ENCODE data around the gene LRP5.
"Not testable (repeated sequence)": the region's sequence is repeated elsewhere in the genome, so short reads cannot be mapped to it uniquely, and the experiment has no call there.

The LRP5 gene

DNA sequence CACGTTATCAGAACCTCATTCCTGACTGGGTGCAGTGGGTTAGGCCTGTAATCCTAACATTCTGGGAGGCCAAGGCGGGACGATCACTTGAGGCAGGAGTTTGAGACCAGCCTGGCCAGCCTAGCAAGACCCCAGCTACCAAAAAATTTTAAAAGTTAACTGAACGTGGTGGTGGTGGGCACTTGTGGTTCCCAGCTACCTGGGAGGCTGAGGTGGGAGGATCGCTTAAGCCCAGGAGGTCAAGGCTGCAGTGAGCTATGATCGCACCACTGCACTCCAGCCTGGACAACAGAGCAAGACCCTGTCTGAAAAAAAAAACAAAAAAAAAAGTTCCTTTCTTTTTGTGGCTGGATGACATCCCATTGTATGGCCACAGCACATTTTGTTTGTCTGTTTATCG is 80.4 kb downstream of the LRP5 start:
- DNase-seq (ENCODE audit: low spot score), result no peak

DNA sequence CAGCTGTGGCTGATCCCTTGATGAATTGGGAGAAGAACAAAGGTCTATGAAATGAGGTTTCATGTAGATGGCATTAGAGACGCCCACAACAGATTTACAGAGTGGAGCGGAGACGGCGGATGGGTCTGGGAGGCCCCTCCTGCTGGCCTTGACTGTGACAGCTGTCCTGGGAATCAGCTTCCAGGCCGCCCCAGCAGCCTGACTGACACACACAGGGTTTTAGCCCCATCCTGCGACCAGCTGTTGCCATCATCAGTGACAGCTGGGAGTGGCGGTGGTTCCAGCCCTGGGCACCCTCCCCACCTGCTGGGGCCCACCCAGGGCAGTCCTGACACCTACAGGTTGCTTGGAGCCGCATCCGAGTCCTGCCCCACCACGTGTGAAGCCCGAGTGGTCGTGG is 84.1 kb downstream of the LRP5 start:
- DNase-seq (ENCODE audit: low spot score), result peak; percentile 90

DNA sequence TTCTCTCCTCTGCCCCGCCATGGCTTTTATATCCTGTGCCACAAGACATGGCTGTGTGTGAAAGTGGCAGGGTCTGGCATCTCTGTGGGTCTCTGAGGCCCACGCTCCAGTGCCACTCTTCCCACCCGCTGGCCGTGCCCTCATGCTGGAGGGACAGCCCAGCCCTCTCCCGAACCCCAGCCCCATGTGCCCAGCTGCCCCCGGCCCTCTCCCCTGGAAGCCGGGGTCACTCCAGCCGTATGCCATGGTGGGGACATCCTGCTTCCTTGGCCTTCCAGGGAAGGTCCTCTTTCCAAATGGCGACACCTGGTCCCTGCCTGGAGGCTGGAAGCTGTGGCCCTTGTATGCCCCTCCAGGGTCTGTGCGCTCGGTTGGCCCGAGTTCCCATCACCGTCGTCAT is 84.9 kb downstream of the LRP5 start:
- no peak for DNase-seq (ENCODE audit: low spot score)

DNA sequence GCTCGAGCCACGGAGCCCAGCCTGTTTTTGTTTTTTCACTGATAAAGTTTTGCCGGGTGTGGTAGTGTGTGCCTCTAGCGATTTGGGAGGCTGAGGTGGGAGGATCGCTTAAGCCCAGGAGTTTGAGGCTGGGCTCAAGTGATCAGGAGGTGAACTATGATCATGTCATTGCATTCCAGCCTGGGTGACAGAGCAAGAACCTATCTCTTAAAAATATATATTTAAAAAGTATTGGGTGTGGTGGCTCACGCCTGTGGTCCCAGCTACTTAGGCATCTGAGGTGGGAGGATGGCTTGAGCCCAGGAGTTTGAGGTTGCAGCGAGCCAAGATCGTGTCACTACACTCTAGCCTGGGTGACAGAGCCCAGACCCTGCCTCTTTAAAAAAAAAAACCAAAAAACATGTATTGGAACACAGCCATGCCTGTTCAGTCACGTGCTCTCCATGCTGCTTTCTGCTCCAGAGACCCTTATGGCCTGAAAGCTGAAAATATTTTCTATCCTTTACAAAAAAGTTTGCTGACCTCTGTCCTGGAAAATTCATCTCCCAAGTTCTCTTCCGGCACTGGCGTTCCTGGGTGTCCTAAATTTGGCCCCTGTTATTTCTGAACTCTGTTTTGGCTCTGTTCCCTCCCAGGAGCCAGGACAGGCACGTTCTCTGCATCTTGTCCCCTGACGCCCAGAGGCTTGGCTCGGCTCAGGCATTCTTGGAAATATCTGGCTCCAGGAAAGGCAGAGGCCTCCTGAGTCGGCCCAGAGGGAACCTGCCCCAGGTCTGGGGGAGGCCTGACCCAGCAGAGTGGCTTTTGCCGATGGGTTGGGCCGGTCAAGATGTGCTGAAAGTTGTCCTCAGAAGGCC is 86.8 kb downstream of the LRP5 start:
- no peak for DNase-seq (ENCODE audit: low spot score)

DNA sequence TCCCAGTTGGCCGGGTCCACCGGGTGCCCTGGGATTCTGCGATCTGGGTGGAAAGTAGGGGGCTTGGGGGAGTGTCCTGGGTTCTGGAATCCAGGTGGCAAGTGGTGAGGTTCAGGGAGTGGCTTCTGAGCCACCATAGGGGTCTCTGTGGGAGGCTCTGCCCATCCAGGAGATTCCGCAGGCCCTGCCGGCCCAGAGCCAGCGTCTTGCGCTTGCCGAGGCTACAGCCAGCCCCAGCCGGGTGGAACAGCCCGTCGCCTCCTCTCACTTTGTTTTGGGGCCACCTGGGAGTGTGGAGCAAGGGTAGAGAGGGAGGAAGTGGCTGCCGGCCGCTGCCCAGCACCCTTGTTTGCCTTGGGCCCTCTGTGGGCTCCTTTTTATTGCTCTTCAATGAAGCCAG is 87.5 kb downstream of the LRP5 start:
- DNase-seq (ENCODE audit: low spot score), result no peak

DNA sequence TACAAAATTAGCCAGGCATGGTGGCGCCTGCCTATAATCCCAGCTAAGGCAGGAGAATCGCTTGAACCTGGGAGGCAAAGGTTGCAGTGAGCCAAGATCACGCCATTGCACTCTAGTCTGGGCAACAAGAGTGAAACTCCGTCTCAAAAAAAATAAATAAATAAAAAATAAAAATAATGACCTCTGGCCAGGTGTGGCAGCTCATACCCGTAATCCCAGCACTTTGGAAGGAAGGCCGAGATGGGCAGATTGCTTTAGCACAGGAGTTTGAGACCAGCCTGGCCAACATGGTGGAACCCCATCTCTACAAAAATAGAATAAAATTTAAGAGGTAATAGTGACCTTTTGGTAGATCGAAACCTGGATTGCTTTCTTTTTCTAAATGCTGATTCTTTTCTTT is 88.2 kb downstream of the LRP5 start:
- DNase-seq (ENCODE audit: low spot score), result not testable (repeated sequence)

DNA sequence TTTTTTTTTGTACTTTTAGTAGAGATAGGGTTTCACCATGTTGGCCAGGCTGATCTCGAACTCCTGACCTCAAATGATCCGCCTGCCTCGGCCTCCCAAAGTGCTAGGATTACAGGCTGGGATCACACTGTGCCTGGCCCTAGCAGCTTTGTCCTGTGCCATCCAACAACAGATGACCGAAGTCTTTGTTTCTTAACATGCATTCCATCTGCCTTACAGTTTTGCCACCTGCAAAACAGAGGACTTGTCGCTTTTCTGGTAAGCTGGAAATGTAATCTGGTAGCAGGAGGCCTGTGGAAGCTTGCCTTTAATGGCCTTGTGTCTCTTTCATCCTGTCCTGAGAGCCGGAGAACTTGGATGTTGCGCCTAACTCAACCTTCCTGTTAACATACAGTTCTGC is 89.5 kb downstream of the LRP5 start:
- no peak for DNase-seq (ENCODE audit: low spot score)

DNA sequence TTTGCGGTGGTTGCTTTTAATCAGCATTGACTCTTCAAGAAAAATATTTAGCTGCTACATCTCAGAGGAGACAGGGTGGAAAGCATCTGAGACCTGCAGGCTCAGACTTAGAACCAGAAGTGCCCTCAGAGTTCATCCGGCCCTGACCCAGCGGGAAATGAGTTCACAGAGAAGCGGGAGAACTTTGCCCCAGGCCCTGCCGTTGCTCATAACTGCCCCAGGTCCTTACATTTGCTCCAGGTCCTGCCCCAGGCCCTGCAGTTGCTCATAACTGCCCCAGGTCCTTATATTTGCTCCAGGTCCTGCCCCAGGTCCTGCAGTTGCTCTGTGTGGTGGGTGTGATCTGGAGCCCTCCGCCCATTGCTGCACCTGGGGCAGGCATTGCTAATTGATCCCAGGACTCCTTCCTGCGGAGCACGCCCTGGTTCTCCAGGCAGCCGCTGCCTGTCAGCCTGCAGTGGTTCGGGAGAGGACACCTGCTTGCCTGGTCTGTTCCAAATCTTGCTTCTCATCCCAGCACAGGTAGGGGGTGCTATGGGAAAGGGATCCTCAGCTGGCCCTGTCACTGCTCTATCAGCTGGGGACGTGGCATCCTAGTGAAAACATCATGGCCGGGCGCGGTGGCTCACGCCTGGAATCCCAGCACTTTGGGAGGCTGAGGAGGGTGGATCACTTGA is 90.1 kb downstream of the LRP5 start:
- DNase-seq (ENCODE audit: low spot score), result no peak

DNA sequence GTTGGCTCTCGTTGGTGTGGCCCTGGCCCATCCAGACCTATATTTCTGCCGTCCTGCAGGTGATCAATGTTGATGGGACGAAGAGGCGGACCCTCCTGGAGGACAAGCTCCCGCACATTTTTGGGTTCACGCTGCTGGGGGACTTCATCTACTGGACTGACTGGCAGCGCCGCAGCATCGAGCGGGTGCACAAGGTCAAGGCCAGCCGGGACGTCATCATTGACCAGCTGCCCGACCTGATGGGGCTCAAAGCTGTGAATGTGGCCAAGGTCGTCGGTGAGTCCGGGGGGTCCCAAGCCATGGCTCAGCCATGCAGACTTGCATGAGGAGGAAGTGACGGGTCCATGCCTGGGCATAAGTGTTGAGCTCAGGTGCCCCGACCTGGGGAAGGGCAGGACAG is 91.0 kb downstream of the LRP5 start:
- DNase-seq (ENCODE audit: low spot score), result no peak

DNA sequence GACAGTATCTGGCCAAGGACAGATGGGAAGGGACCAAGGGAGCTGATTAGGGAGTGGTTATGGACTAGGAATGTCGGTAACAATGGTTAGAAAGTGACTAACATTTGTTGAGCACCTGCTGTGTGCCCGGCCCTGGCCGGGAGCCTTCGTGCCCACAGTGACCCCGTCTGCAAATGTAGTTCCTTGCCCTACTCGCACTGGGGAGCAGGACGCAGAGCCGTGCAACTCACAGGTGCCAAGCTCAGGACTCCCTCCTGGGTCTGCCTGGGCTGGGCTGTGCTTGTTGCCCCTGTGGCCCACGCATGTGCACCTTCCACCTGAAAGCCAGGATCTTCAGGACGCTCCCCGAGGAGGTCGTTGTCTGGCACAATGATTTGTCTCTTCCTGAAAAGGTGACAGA is 91.4 kb downstream of the LRP5 start:
- DNase-seq (ENCODE audit: low spot score), result no peak

DNA sequence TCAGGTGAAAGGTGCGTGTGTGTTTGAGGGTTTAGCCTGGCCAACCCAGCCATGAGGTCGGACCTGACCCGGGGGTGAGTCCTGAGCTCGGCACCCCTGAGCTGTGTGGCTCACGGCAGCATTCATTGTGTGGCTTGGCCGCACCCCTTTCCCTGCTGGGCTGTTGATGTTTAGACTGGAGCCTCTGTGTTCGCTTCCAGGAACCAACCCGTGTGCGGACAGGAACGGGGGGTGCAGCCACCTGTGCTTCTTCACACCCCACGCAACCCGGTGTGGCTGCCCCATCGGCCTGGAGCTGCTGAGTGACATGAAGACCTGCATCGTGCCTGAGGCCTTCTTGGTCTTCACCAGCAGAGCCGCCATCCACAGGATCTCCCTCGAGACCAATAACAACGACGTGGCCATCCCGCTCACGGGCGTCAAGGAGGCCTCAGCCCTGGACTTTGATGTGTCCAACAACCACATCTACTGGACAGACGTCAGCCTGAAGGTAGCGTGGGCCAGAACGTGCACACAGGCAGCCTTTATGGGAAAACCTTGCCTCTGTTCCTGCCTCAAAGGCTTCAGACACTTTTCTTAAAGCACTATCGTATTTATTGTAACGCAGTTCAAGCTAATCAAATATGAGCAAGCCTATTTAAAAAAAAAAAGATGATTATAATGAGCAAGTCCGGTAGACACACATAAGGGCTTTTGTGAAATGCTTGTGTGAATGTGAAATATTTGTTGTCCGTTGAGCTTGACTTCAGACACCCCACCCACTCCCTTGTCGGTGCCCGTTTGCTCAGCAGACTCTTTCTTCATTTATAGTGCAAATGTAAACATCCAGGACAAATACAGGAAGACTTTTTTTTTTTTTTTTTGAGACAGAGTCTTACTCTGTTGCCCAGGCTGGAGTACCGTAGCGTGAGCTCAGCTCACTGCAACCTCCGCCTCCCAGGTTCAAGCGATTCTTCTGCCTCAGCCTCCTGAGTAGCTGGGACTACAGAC is 94.2 kb downstream of the LRP5 start:
- no peak for DNase-seq (ENCODE audit: low spot score)

DNA sequence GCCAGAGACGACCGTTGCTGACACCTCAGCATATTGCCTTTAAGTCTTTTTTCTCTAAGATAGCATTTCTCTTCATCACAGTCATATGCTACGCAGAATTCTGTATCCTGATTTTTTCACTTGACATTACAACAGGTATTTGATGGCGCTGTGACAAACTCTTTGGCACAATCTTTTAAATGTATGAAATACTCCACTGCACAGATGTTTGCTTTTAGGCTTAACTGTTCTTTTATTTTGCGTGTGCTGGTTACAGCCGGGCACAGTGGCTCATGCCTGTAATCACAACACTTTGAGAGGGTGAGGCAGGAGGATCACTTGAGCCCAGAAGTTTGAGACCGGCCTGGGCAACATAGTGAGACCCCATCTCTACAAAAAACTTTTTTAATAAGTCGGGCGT is 96.1 kb downstream of the LRP5 start:
- no peak for DNase-seq (ENCODE audit: low spot score)

DNA sequence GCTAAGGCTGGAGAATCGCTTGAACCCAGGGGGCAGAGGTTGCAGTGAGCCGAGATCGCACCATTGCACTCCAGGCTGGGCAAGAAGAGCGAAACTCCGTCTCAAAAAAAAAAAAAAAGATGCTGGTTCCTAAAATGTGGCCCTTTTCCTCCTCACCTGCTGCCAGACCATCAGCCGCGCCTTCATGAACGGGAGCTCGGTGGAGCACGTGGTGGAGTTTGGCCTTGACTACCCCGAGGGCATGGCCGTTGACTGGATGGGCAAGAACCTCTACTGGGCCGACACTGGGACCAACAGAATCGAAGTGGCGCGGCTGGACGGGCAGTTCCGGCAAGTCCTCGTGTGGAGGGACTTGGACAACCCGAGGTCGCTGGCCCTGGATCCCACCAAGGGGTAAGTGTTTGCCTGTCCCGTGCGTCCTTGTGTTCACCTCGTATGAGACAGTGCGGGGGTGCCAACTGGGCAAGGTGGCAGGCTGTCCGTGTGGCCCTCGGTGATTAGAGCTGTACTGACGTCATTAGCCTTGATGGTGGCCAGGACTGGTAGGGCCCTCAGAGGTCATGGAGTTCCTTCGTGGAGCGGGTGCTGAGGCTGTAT is 97.5 kb downstream of the LRP5 start:
- no peak for DNase-seq (ENCODE audit: low spot score)

DNA sequence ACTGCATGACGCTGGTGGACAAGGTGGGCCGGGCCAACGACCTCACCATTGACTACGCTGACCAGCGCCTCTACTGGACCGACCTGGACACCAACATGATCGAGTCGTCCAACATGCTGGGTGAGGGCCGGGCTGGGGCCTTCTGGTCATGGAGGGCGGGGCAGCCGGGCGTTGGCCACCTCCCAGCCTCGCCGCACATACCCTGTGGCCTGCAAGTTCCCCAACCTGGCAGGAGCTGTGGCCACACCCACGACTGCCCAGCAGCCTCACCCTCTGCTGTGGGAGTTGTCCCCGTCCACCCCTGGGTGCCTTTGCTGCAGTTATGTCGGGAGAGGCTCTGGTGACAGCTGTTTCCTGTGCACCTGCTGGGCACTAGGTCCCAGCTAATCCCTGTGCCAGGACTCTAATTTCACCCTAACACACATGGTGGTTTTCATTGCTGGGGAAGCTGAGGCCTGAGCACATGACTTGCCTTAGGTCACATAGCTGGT is 99.2 kb downstream of the LRP5 start:
- DNase-seq (ENCODE audit: low spot score), result no peak

DNA sequence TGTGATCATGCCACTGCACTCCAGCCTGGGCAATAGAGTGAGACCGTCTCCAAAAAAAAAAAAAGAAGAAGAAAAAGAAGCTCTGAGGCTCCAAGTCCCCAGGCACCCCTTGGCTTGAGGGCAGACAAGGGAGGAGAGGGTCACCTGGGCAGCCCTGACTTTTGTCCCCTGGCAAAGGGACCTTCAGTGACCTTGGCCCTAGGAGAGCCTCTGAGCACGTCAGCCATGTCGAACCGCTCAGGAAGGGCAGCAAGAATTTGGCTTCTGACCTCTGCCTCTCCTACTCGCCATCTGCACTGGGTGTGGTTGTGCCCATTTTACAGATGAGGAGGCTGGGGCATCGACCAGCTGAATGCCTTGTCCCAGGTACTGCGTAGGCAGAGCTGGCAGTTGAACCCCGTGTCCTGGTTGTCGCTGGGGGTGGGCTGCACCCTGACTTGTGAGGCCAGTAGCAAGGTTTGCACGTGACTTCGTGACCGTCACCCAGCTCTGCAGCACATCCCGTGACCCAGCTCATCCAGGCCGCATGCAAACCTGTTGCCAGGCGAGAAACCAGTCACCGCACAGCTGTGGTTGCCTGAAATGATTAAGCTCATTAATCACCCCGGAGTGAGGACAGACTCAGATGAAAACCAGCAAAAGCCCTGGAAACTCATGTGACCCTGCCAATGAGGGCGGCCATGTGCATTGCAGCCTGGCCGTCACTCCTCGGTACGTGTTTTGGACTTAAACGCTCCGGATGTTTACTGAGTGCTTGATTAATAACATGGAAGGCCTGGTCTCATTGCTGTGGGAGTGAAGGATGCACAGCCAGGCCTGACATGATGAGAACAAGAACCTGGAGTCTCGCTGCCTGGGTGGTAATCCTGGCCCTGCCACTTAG is 100.4 kb downstream of the LRP5 start:
- no peak for DNase-seq (ENCODE audit: low spot score)

DNA sequence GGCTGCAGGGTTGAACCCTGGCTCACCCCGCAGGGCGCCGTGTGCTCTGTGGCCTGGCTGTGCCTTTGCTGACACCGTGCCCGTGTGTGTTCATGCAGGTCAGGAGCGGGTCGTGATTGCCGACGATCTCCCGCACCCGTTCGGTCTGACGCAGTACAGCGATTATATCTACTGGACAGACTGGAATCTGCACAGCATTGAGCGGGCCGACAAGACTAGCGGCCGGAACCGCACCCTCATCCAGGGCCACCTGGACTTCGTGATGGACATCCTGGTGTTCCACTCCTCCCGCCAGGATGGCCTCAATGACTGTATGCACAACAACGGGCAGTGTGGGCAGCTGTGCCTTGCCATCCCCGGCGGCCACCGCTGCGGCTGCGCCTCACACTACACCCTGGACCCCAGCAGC is 101.2 kb downstream of the LRP5 start:
- no peak for DNase-seq (ENCODE audit: low spot score)

DNA sequence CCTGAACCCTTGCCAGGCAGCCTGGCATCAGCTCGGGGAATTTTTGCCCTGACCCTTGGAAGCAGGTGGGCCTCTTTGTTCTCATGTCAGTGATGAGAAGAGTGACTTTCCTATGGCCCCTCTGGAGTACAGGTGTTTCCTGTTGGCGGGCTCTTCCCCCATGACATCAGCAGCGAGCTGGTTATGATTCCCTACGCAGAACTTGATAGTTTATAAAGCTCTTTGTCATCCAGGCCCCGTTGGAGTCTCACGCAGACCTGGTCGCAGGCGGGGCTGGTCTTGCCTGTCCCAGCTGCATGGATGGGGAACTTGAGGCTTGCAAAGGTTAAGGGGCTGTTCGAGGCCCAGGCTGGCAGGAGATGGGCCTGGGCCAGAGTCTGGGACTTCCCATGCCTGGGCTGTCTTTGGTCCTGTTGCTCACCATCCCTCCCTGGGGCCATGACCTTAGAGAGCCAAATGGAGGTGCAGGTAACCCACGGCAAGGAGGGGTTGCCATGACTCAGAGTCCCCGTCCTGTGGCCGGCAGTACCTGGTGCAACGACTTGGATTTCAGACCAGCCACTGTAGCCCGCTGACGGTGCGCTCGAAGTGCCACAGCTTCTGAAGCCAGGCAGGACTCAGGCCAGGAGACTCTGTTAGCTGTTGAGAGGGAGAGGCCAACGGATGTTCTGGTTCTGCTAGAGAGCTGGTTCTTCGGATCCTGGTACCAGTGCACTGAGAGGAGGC is 102.3 kb downstream of the LRP5 start:
- no peak for DNase-seq (ENCODE audit: low spot score)

DNA sequence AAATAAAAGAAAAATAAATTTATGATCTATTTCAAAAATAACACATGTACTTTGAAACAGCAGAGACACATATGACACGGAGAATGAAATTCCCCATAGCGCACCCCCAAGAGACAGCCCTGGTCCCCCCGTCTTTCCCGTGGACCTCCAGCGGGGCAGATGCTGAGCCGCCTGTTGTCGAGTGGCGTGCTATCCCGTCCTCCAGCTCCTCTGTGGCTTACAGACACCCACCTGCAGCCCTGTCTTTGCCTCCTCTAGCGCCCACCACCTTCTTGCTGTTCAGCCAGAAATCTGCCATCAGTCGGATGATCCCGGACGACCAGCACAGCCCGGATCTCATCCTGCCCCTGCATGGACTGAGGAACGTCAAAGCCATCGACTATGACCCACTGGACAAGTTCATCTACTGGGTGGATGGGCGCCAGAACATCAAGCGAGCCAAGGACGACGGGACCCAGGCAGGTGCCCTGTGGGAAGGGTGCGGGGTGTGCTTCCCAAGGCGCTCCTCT is 103.7 kb downstream of the LRP5 start:
- DNase-seq (ENCODE audit: low spot score), result no peak

DNA sequence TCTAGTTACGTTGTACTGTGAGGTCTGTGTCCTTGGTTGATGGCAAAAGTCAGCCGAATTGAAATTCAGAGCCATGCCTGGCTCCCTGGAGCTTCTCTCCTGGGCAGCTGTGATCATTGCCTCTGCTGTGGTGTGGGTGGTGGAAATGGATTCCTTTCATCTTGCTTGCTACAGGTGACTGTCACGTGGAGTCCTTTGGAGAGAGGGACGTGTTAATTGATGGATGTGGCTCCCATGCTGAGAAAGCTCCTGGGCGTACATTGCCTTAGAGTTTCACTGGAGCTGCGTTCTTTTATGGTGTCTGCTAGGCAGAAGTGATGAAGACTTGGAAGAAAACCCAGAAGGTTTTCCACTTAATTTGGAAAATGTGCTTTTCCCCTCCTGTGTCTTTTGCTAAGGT is 106.3 kb downstream of the LRP5 start:
- no peak for DNase-seq (ENCODE audit: low spot score)

DNA sequence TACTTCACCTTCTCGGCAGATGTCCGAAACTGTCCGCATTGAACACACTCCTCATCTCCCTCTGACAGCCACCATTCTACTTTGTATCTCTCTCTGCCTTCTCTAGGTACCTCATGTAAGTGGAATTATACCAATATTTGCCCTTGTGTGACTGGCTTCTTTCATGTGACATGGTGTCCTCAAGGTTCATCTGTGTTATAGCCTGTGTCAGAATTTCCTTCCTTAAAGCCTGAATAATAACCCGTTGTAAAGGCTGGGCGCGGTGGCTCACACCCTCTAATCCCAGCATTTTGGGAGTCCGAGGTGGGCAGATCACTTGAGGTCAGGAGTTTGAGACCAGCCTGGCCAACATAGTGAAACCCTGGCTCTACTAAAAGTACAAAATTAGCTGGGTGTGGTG is 107.8 kb downstream of the LRP5 start:
- DNase-seq (ENCODE audit: low spot score), result no peak

Measured in D341Med (cell line).